NOMO-1 treated with DMSO at 0.1 percent for 48 hours (cell line): ENCODE measurements around the gene LANCL1.

ENCODE experiments used
- DNase-seq: peaks from one replicate; lab custom pipeline; 2025; ENCODE audit not compliant: unreplicated experiment; lab: John Stamatoyannopoulos, UW

Gene LANCL1

DNA sequence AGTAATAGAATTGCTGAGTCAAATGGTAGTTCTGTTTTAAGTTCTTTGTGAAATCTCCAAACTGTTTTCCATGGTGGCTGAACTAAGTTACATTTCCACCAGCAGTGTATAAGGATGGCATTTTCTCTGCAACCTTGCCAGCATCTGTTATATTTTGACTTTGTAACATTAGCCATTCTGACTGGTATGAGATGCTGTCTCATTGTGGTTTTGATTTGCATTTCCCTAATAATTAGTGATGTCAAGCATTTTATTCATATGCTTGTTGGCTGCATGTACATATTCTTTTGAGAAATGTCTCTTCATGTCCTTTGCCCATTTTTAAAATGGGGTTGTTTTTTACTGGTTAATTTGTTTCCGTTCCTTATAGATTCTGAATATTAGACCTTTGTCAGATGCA lies 63.9 kb downstream of the LANCL1 start:
- no peak for DNase-seq

DNA sequence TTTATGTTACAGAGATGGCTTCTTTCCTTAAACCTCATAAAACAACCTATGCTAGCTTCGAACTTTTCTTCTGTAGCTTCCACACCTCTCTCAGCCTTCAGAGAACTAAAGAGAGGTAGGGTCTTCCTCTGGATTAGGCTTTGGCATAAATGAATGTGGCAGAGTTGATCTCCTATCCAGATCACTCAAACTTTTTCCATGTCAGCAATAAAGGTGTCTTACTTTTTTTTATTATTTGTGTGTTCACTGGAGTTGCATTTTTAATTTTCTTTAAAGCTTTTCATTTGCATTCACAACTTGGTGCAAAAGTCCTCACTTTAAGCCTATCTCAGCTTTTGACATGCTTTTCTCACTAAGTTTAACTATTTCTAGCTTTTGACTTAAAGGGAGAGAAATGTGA lies 66.0 kb downstream of the LANCL1 start:
- no peak for DNase-seq

DNA sequence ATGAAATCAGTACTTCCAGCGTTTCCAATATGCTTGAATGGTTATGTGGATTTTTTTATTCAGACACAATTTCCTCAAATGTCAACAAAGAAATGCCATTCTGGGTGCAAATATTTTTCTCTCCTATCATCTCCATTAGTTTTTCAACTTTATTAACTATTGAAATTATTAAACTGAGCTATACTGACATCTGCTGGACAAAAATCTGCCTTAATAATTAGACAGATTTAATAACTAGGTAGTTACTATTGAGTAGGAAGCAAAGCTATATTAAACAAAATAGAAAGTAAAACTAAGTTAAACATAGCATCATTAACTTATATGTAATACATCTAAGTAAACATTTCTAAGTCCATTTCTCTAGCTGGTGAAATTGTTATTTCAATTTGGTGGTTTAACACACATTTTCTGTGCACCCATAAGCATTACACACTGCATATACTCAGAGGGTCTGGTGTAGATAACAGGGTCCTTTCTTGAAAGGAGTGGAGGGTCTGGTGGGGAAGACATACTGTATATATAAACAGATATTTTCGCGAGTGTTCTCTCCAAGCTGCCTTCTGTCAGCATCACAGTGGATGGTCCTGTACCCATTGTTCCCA lies 77.0 kb downstream of the LANCL1 start:
- no peak for DNase-seq

DNA sequence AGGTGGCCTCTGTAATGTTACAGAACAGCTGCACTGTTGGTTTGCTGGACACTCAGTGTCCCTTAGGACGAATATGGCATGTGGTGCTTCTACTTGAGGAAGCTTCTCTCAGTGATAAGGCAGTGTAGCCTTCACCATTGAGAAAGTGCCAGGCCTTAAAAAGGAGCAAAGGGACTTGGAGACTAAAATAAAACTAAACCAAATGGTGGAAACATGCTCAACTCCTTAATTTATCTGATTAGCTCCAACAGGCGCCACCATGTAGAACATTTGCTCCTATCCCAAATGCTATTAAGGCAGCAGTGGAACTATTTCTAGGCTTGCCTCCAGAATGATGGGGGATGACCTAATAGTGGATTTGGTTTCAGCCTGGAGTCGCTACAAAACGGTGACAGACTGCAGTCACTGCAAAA lies 84.1 kb downstream of the LANCL1 start:
- no peak for DNase-seq

DNA sequence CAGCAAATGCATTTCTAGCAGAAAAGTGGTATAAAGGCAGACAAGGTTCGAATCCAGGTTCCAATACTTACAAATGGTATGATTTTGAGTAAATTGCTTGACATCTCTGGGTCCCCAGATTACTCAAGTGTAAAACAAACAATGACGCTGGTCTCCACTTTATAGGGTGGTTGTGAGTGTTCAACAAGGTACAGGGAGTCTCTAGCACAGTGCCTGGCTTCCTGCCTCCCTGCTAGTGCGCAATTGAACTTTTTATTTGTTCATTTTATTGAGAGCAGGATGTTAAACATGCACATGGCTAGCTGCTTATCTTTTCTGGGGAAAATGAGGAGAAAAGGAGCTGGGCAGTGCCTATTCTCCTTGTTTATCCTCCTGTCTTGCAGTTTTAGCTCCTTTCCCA lies 86.7 kb downstream of the LANCL1 start:
- DNase-seq: no peak

DNA sequence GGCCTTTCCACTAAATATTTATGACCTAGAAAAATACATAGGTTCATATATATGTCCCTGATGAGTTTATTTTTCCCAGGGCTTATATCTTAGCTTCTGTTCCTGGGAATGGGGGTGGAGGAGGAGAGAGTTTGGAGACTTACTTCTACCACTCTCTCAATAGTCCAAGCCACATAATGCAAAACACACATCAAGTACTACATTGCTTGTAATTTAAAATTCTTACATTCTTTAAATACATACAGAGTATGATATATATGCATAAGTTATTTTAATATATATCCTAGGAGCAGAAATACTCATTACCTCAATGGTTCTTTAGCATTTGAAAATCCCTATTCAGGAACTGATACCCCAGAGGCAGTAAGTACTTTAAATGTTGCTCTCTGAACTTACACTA lies 88.4 kb downstream of the LANCL1 start:
- DNase-seq: no peak

DNA sequence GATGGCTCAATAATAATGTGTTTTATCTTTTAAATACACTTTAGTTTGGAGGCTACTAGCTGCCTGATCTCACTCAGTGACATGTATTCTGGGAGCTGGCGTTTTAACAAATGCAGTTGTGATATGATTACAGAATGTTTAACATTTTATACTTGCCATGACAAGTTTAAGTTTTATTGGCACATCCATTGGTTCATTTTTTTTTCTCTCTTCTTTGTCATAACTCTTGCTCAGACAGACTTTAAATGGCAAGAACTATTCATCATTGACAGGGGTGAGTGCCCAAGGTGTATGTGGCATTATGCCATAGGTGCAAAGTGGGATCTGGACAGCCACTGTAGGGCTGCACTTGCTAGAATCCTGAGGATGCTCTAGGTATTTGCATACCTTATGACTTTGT lies 89.5 kb downstream of the LANCL1 start:
- DNase-seq: no peak
